ENCODE results near the gene CHP2. TPM values are rescaled to one million over a fixed set of nuclear protein-coding genes. Genes with fewer than 3 reads are reported as not detected.

Gene CHP2
- total RNA-seq, 1 experiment from 2014 or later, result 1.4 TPM

DNA sequence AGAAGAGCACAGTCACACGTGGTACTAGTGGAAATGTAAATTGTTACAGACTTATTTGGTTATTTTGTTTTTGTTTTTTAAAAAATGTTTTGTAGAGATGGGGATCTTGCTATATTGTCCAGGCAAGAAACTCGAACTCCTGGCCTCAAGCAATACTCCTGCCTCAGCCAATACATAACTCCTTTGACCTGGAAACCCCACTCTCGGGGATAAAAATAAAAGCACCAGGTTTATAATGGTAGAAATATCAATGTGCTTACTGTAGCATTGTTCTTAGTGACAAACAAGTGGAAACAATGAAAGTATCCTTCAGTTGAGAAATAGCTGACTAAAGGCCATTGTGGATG, 30.1 kb upstream of the CHP2 start:
- Histone ChIP-seq H3K18ac (ENCODE audit: insufficient read length, low read depth, low read length) (no peak overlapping the region), H3K79me1 (ENCODE audit: insufficient read depth, low read depth, low read length, poor library complexity, severe bottlenecking) (no peaks in the 10 kb centered on the region), H3K4me2 (ENCODE audit: insufficient read depth, insufficient read length, low read length) (no peak overlapping the region), H3K27ac (ENCODE audit: insufficient read length, low read depth, low read length) (no peak overlapping the region), H3K4me1 (ENCODE audit: insufficient read depth, low read length) (no peaks in the 10 kb centered on the region), H2BK12ac (ENCODE audit: insufficient read length, low read depth, low read length) (no peak overlapping the region), H2BK20ac (ENCODE audit: low read depth, low read length, poor library complexity, severe bottlenecking) (no peak overlapping the region), H4K20me1 (ENCODE audit: control insufficient read depth, insufficient read depth, insufficient read length) (no peaks in the 10 kb centered on the region), H2BK5ac (ENCODE audit: insufficient read length, low read length) (no peak overlapping the region), H4K5ac (ENCODE audit: insufficient read length, low read depth, low read length) (no peak overlapping the region), H4K8ac (replicated peaks; ENCODE audit: insufficient read length, low read depth, low read length) (no peak overlapping the region), H3K23me2 (ENCODE audit: insufficient read length, low read depth, low read length, poor library complexity, severe bottlenecking) (no peaks in the 10 kb centered on the region), H3K9ac (ENCODE audit: extremely low read depth, insufficient read length, low read length) (no peak overlapping the region), H3T11ph (ENCODE audit: low read length) (no peak overlapping the region), H3K9me3 (ENCODE audit: control insufficient read depth, low read depth, low read length) (no peaks in the 10 kb centered on the region), H3K27me3 (ENCODE audit: insufficient read depth, low read length) (no peaks in the 10 kb centered on the region), H4K91ac (ENCODE audit: insufficient read length, low read depth, low read length) (no peak overlapping the region), H2AFZ (ENCODE audit: low read length) (no peak overlapping the region), H2BK120ac (ENCODE audit: low read depth, low read length, poor library complexity, severe bottlenecking) (no peak overlapping the region), H3K79me2 (ENCODE audit: insufficient read depth, low read length) (no peaks in the 10 kb centered on the region), H3K14ac (ENCODE audit: insufficient read depth, low read length) (no peak overlapping the region), H2AK5ac (ENCODE audit: insufficient read length, low read length) (no peak overlapping the region), H3K23ac (ENCODE audit: insufficient read length, low read depth, low read length) (no peak overlapping the region), H2BK15ac (ENCODE audit: low read depth, low read length) (no peak overlapping the region), H3K4ac (ENCODE audit: low read depth, low read length) (no peak overlapping the region), H3K56ac (ENCODE audit: insufficient read length, low read depth, low read length) (no peak overlapping the region)
- DNase-seq, result no peak
- Mint-ChIP-seq H3K27me3 (ENCODE audit: low read depth) (peaks cover 9% of the 10 kb centered on the region), H3K4me3 (no peak overlapping the region), H3K9me3 (peaks cover 8 to 13% of the 10 kb centered on the region in 2 experiments), H3K4me1 (peaks cover 8 to 14% of the 10 kb centered on the region in 2 experiments), H3K36me3 (ENCODE audit: insufficient read depth in 1 of 3, low read depth in 3 of 3) (peaks cover 0 to 6% (median 6%) of the 10 kb centered on the region in 3 experiments; a peak in 2 of 7 replicates), H3K27ac (no peak overlapping the region)
- no CpG with 5 or more reads among the region's 3 CpGs for WGBS (ENCODE audit: extremely low coverage, insufficient read length, low lambda C conversion rate)
- TF ChIP-seq, protein P1, sequence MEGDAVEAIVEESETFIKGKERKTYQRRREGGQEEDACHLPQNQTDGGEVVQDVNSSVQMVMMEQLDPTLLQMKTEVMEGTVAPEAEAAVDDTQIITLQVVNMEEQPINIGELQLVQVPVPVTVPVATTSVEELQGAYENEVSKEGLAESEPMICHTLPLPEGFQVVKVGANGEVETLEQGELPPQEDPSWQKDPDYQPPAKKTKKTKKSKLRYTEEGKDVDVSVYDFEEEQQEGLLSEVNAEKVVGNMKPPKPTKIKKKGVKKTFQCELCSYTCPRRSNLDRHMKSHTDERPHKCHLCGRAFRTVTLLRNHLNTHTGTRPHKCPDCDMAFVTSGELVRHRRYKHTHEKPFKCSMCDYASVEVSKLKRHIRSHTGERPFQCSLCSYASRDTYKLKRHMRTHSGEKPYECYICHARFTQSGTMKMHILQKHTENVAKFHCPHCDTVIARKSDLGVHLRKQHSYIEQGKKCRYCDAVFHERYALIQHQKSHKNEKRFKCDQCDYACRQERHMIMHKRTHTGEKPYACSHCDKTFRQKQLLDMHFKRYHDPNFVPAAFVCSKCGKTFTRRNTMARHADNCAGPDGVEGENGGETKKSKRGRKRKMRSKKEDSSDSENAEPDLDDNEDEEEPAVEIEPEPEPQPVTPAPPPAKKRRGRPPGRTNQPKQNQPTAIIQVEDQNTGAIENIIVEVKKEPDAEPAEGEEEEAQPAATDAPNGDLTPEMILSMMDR (conservative IDR thresholded peaks at IDR 0.05), result no peak
